Measurements from ENCODE around the gene VARS1.

GRCh38 chr6:31795616-31796298, at the start of gene VARS1:
- TF ChIP-seq EZH2phosphoT487 (IDR thresholded peaks at IDR 0.05; ENCODE audit: insufficient read depth, low read depth) (no peak), EZH2 (IDR thresholded peaks at IDR 0.05; ENCODE audit: insufficient read depth, poor library complexity, severe bottlenecking) (no peak)
